GM21515 (cell line): ENCODE data around the gene GRIK2.
"Not testable (repeated sequence)": the region's sequence is repeated elsewhere in the genome, so short reads cannot be mapped to it uniquely, and the experiment has no call there.

Source experiments
- ATAC-seq: cut with Tn5 transposase; IDR thresholded peaks from one replicate; pipeline ENCODE4 v1.9.1; 2021; ENCODE audit not compliant: unreplicated experiment

Gene GRIK2

DNA sequence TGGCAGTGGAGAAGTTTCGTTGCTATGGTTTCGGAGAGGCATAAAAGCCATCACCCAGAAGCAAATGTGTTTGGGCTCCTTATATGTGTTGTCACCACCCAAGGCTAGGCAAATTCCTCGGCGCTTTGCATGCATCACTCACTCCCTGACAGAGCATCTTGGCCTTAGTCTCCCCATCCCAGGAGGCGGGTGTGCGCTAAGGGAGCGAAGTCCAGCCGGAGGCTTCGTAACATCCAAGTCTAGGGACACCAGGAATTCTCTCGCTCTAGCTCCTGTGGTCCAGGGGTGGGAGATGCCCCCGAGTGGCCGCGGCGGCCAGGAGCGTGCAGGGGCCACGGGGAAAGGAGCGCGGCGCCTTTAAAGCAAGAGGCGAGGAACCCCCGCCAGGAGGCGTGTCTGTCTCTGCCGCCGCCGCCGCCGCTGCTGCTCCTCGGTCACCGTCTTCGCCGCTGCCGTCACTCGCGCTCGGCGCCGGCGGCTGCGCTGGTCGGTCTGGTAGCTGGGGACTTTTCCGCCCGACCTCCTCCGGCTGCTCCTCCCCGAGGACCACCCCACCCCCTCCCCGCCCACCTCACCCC lies at the start of gene GRIK2:
GRIK2 (plus strand) TSS at position 458 of the 578 bp plus-strand sequence.
- no peak for ATAC-seq

DNA sequence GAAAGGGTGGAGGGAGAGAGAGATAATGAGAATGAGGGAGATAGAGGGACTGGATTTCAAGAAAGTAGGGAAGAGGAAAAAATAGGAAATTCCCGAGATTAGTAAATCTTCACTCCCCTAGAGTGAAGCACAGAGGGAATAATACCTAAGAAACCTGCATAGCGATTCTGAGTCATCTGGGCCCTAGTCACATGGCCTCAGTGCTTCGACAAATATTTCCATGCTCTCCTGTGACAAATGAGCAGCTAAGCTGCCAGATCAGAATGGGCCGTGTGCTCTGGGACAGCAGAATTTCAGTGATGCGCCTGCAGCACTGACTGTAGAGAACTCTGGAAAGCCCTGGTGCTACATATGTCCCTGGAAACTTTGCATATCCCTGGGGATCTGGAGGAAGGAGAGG lies 48.6 kb upstream of the GRIK2 start:
- ATAC-seq = no peak

DNA sequence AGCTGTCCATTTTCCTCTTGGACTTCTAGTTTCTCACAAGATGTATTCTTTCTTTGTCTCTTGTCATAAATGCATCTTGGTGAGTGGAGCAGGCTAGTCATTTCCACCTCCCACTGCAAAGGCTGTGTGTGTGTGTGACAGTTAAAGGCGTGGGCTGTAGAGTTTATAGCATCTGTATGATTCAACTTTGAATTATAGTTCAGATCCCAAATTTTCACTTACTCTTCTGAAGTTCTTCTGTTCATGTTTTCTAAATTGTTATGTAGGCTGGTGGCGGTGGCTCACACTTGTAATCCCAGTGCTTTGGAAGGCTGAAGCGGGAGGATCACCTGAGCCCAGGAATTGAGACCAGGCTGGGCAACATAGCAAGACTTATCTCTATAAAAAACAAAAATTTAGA lies 44.7 kb upstream of the GRIK2 start:
- ATAC-seq = no peak

DNA sequence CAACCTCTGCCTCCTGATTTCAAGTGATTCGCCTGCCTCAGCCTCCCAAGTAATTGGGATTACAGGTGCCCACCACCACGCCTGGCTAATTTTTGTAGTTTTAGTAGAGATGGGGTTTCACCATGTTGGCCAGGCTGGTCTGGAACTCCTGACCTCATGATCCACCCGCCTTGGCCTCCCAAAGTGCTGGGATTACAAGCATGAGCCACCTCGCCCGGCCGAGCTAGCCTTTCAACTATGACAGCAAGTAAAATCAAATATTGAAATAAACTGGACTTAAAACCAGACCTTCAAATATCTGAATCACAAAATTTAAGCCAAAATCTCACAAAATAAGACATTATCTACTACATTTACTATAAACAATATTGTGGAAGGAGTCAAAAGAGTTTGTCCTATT lies 42.9 kb upstream of the GRIK2 start:
- not testable (repeated sequence) for ATAC-seq

DNA sequence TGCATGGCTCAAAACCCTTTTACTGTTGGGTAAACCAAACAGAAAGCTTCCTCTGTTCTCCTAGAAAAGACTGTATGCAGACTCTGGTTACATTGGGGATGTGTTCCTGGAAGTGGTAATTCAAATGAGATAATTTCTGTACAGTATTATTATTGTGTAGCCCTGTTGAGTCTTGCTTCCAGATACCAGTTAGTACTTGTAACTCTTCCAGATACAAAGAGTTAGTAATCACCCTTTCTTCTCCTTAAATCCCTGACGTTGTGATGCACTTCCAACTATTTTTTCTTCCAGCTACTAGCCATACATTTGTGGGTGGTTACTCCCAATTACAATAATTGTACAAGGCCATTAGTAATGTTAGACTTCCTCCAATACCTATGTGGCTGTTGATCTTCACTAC lies 42.3 kb upstream of the GRIK2 start:
- ATAC-seq = no peak

DNA sequence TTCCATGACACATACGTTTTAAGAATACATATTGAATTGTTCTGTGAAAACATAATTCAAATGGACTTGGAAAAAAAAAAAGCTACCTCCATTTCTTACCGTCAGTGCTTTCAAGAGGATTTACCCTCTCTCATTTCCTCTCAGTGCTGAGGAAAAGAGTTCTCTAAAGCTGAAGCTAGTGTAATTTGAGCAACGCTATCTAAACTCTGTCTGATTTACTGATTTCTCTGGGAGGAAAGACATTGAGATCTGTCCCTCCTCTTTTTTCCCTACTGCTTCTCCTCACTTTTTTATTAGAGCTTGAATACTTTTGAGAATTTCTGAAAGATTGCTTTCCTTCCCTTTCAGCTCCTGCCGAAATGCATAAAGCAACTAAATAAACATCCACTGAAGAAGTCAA lies 41.2 kb upstream of the GRIK2 start:
- no peak for ATAC-seq

DNA sequence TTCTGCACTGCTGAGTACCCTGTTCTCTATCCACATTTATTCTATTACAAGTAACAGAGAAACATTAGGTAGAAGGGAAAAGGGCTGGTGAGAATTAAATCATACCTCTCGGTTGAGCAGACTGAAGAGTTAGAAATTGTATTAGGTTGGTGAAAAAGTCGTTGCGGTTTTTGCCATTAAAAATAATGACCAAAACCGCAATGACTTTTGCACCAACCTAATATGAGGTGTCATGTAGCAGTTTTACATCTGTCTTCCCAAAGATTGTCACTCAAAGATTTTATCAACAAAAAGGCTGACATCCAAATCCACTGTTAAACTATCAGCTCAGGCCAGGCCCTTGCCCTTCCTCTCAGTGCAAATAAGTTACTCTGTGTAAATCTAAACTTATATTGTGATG lies 28.3 kb upstream of the GRIK2 start:
- no peak for ATAC-seq

DNA sequence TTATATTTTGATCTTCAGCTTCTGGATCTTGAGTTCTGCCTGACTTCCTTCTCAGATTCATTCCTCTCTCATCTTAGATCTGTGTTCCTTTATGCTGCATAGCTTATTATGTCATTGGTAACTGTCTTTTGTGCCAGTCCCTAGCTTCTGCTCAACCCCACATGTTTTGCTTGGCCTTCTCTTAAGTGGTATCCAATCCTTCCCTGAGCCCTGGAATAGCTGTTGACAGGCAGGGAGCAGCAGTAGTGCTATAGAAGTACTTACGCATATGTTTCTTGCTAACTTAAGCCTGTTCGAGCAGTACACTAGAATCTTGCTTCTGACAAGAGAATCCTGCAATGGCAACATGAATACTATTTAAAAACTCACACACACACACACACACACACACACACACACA lies 13.6 kb upstream of the GRIK2 start:
- ATAC-seq = no peak

DNA sequence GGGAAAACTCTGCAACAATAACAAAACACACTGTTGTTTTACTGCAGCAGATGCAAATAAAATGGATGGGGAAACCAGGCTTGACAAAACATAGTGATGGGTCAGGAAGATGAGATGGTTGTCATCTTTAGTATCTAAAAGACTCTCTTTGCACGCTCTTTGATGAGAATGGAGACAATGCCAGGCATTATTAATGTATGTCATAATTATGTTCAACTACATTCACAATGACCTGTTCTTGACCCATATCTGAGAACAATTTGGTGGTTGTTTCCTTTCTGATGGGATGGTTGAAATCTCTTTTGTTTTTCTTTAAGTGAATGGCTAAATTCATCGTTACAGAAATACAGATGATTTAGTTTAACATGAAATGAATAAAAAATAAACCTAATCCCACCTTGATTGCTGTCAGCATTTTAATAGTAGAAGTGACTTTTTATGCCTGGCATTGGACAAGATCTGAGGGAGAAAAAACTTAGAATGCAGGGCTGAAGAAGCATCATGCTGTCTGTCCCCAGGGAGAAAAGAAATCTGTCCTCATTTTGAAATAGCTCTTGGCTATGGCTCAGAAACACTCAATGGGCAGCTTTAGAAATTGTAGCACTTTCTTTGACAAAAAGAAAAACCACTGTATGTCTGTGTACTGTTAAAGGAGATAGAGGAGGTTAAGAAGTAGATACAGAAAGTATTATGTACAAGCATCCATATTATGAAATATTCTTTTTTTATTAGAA lies 12.4 kb upstream of the GRIK2 start:
- no peak for ATAC-seq

DNA sequence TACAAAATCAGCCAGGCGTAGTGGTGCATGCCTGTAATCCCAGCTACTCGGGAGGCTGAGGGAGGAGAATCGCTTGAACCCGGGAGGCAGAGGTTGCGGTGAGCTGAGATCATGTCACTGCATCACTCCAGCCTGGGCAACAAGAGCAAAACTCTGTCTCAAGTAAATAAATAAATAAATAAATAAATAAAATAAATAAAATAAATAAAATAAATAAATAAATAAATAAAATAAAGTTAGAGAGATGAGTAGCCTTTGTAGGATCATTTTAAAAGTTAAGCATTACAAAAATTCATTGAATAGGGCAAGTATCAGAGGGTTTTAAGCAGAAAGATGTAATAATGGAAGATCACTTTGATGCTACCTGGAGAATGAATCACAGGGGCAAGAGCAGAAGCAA lies 9.8 kb upstream of the GRIK2 start:
- ATAC-seq = not testable (repeated sequence)

DNA sequence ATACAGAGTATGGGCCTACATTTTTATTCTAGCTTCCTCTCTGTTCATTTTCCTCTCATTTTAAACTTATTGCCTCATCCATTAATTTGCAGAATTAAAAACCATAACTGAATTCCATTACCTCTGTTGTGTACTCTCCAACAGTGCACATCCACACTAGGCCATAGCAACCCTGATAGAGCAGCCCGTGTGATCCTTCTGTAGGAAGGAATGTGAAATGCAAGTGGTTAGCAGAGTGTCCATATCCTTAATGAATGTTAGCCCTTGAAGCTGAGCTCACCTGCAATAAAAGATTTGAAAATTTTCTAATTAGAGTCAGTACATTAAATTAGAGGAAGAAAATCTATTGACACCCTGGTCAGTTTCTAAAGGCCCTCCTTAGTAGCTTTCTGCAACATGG lies 6.5 kb upstream of the GRIK2 start:
- no peak for ATAC-seq

DNA sequence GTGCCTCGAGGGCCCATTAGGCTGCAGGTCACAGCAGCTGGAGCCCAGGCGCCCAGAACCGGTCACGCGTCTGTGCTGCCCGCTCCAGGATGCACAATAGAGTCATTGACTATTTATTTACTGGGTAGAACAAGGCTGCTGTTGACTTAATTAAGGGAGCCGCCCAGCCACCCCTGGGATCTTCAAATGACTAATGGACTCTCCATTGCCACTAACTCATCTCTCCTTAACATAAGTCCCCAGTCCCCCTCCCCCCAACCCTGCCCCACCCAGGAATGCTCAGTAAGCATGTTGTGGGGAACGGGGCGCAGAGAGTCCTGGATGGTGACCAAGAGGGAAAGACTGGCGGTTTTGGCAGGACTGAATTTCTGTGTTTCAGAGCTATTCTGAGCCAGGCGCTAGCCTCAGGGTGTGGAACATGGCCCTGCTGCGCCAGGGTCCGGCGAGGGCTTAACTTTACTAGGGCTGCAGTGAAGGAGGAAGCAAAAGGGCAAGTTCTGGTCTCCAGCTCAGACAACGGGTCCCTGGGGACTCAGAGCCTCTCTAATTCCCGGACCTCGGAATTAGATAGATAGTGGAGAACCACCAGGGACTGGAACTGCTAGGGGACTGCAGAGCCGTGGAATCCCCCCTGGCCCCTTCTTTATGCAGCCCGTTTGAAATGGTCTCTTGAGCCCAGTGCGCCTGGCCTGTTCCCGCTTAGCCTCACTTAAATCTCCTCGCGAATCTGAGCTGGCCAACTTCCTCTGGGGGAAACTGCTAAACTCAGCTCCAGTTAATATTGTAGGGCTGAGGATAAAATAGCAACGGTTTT lies 1.5 kb upstream of the GRIK2 start:
- no peak for ATAC-seq

DNA sequence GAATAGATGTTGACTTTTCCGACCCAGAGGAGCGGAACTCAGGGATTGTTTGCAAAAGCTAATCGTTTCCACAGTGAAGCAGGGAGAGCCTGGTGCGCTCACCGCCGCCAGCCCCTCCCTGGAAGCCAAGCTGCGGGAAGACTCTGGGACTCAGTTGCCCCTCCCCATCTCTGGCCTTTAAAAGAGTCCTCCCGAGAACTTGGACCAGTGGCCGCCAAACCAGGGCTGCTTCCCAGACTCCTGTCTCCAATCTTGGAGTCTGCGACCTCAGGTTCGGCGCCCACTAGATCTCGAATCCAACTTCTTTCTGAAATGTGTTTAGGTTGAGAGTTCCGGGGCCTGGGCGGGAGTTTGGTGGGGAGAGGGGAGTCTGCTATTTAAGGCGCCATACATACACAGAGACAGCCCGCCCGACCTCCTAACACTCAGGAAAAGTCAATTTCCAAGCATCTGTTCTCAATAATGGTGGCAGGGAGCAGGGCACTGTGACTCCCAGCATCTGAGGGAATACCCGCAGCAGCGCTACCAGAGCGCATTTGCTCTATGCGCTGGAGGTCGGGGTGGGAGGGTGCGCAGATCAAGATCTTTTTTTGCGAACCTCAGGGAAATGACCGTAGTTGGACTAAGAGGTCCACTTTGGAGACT lies 800 bp upstream of the GRIK2 start:
- ATAC-seq = no peak

DNA sequence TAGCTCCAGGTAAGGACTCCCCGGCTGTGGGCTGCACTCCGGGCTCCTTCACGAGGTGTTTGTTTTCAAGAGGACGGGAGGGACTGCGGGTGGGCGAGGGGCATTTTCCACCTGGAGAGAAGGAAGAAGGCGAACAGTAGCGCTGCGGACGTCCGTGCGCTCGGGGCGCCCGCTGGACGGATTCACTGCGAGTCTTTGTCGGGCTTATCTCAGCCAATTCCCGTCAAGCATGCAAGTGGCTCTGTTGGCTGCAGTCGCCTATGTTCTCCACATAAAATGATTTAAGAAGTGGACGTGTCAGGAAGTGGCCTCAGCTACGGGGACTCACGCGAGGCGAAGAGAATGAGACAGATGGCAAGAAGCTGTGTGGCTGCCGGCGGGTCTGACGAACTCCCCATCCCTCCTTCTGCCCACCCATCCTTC lies 332 bp downstream of the GRIK2 start:
- ATAC-seq = no peak

DNA sequence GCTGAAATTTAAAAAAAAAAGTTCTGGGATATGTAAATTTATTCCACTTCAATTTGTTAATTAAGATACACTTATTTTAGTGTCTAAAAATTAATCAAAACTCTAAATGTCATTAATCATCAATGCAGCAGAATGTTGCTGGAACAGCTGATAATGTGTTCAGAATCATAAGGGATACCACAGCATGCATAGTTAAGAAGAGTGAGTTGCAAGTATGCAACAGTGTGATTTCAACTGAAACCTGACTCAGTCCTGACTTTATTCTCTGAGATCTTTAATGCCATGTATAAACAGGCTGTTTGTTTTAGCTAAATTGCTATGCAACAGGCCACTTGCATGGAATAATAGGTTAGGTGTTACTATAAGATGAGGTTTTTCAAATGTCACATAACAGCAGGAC lies 1.4 kb downstream of the GRIK2 start:
- ATAC-seq = no peak

DNA sequence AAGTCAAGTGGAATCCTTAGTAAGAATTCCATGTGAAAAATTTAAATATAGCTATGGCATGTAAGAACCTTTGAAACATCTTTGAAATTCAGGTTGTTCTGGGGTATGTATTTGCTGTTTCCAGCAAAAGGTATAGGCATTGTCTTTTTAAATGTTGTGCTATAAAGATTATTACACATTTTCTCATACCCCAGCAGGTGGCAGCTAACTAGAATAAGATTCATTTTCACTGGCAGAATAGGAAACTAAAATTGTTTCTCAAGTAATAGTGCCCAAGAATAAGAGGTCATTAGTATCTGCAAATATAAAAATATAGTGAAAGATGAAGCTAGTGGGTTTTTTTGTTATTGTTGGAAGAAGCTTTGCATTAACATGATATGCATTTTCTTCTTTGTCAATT lies 1.8 kb downstream of the GRIK2 start:
- no peak for ATAC-seq

DNA sequence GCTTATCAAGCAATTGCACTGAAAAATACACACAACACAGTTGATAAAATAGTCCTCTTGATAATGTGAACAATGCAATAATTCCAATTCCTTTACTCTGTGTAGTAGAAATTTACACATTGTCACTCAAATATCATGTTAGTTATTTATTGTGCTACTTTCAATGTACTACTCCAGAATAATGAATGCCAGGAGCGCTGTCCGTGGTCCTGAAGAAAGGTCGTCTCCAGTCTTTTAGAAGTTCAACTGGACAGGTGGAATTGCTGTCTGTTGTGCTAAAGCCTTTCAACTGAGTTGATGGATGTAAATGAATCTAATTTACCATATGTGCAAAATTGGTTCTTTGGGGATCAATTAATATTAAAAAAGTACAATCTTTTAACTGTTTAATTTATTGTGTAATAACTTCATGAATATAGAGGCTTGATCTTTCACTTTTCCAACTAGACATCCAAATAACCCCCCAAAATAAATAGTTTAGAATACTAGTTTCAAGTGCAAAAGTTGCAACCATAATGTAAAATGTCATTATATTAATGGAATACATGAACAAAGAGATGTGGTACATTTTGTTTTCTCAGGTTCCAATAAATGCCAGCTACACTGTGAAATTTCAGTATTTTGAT lies 3.2 kb downstream of the GRIK2 start:
- ATAC-seq = no peak

DNA sequence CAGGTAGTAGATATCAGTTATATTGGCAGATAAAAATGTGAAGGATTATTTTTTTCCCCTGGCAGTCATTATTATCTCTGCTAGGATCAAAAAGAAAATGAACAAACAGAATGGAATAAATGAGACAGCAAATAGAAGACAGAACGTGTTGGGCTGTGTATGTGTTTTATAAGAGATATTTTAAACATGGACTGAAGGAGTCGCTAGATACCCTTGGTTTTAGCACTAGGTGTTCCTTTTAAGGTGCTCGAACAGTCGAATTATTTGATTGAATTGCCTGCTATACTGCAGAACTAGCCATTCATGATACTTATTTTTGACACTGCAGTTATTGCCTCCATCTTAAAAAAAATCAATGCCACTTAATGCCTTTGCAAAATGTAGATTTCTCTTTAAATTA lies 3.7 kb downstream of the GRIK2 start:
- no peak for ATAC-seq

DNA sequence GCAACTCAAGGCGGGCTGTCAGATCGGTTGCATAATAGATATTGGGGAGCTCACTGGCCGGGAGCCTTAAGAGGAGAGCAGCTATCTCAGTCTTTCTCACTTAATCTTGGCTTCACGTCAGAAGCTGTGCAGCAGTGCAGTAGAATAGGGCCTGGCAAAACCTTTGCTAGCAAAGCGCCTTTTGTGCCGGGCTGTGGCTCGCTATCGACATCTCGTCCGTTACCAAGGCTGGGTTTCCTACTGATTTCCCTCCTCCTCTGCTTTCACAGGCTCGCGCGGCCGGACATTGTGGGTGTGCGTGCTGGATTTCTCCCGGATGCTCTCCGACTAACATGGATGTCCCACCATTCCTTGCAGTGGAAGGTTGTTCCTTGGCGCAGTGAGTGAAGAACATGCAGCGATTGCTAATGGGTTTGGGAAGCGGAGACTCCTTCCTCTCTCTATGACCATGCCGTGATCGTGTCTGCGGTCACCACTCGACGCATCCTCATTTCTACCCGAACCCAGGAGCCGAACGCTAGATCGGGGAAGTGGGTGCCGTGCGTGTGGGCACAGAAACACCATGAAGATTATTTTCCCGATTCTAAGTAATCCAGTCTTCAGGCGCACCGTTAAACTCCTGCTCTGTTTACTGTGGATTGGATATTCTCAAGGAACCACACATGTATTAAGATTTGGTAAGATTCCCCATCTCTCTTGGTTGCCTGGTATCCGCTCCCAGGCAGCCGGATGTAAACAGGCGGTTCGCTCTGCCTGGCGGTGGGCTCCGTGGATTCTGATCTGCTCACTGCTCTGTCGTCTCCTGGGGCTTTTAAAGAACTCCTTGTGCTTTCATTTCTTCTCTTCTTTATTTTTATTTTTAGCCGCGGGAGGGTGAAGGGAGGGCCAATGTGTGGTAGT lies 5.5 kb downstream of the GRIK2 start:
- no peak for ATAC-seq

DNA sequence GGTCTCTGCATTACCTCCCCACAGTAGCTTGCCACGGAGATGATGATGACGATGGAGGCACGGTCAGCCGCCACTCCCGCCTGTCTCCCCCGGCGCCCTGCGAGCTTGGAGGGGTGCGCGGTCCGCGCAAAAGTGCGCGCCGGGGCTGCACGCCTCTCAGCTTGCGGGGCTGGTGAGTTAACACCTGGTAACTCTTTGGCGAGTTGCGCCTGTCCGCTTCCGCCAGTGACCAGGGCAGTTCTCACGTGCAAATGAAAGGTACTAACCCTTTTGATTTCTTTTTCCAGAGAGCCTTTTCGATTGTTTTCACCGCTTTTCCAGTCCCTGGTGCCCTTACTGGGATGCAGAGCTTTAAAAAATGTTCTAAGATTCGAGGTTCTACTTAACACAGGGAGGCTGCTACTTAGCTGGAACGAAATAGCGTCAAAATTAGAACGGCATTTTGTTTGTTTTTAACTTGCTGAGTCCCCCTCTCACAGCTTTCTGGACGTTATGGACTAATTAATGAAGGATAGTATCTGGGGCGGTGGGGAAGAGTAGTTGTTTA lies 6.2 kb downstream of the GRIK2 start:
- no peak for ATAC-seq
